Glomerular visceral epithelial cell (primary cell): ENCODE data around the gene EDRF1.
"Not testable (repeated sequence)": the region's sequence is repeated elsewhere in the genome, so short reads cannot be mapped to it uniquely, and the experiment has no call there.

Experiments
- DNase-seq: peaks from one replicate; pipeline ENCODE4 v3.0.0-alpha.2; 2016; ENCODE audit errors: extremely low spot score

Gene EDRF1

DNA sequence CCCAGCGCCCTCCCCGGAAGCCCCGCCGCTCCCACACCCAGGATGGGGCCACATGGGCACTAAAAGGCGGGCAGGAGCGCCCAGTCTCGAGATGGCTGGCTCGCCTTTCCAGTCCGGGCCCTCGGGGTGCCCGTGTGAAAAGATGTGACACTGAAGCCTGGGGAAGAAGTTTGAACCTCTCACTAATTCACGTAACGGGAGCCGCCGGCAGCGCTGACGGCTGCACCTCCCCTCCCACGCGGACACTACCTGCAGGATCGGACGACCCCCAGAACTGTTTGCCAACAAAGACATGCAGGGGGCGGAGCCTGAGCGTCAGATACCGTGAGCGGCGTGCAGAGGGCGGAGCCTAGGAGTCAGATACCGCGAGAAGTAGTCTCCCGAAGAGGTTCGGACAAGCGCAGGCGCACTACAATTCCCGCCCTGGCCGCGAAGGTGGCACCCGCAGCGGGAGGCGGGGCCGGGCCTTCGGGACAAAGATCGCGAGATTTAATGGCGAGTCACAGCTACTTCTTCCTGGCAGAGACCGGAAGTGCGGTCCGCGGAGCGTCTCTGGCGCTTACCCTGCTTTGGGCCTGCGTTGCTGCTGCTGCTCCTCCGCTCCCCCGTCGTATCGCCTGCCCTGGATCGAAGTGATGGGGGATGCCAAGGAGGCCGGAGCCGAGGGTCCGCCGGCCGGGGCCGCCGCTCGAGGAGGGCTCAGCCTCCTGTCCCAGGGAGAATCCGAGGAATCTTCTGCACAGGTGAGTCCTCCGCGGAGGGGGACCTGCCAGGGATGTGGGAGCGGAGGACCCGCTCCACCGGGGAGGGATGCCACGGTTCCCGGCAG, at the start of gene EDRF1:
Gene EDRF1, plus strand, starts transcription at position 537 of the 829 bp plus-strand sequence. Its CDS starts 99 bp downstream, at position 636.
- peak; percentile 99 for DNase-seq

GRCh38 chr10:125672884-125673283, 46.6 kb upstream of the EDRF1 start:
- no peak for DNase-seq

DNA sequence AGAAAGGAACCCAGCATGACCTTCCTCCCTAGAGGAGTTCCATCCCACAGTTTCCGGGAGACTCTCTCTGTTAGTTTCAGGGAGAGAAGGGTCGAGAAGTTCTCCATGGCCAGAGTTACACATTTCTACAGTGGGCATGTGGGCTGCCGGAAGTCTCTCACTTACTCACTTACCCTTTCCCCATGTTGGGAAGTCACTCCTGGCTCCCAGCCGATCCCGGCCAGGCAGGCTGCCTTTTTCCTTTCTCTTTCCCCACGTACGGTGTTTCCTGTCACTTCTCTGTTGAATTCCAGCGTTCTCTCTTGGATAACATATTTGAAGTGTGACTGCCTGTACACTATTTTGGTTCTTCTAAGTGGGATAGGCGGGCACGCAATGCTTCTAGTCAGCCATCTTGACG, 40.1 kb upstream of the EDRF1 start:
- no peak for DNase-seq

DNA sequence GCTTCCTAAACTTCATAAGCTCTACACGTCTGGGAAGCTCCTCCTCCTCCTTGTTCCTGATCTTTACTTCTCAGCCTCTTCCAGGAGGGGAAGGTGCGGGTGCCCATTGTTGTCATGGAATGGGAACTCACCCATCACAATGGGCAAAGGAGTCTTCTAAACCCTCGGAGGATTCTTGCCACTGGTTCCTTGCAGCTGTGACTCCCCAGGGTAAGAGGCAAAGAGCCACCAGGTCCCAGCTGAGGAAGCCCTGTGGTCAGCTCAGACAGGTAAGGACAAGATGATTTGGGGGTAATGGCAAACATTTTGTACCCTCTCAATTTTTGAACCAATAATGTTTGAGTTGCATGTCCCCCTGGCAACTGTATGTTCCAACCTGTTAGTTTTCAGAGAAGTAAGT, 36.4 kb upstream of the EDRF1 start, which contains the start of gene TEX36:
Gene TEX36, minus strand, starts transcription at position 101 of the 400 bp plus-strand sequence. CDS start 174 bp downstream, outside the sequence.
- DNase-seq = no peak

GRCh38 chr10:125683821-125684220, 35.7 kb upstream of the EDRF1 start:
- no peak for DNase-seq

- DNase-seq = no peak
Measured at GRCh38 chr10:125684581-125684980, 34.9 kb upstream of the EDRF1 start.

GRCh38 chr10:125687507-125688185, 31.9 kb upstream of the EDRF1 start:
- DNase-seq = no peak

- DNase-seq = no peak
Measured at GRCh38 chr10:125689955-125690569, 29.4 kb upstream of the EDRF1 start.

- peak; percentile 85 for DNase-seq
Measured at GRCh38 chr10:125691160-125691981, 28.1 kb upstream of the EDRF1 start.

GRCh38 chr10:125692196-125692595, 27.3 kb upstream of the EDRF1 start:
- DNase-seq = no peak

- DNase-seq = no peak
Measured at GRCh38 chr10:125692601-125693523, 26.6 kb upstream of the EDRF1 start.

DNA sequence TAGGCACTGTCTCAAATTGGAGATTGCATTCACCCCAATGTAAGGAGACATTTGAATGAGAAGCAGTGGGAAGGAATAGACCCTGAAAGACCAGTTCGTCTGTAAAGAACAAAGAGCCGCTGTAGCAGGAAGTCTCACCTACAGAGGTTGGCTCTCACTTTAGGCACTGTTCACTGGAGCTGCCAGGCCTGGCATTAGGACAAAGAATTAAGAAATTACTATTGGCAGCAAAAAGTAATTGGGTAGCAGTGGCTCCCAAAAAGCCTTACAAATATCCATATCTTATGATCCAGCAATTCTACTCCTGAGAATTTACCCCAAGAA, 26.0 kb upstream of the EDRF1 start:
- DNase-seq = no peak

DNA sequence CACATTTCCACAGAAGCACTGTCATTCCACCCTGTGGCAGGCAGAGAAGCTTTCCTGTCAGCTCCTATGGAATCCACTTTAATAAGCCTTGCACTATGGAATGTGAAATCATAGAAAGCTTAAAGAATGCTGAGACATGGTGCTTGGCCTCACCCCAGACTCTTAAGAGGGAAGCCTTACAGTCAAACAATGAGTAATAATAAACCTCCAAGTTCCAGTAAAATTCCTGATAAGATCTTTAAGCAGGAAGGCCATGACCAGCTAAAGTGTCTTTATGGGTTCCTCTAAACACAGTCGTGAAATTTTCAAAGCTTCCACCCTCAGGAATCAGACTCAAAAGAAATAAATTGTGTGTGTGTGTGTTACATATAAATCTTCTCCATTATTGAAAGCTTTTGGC, 24.6 kb upstream of the EDRF1 start:
- DNase-seq = no peak

DNA sequence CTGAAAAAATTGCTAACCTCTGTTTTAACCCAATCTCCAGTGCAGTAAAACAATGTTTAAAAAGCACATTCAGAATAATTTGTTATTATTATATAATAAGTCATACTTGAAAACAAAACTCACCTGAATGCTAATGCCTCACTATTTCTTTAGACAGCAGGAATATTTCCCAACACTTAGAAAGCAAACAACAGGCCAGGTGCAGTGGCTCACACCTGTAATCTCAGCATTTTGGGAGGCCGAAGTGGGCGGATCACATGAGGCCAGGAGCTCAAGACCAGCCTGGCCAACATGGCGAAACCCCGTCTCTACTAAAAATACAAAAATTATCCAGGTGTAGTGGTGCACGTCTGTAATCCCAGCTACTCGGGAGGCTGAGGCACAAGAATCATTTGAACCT, 22.6 kb upstream of the EDRF1 start:
- not testable (repeated sequence) for DNase-seq

GRCh38 chr10:125698481-125698998, 21.0 kb upstream of the EDRF1 start:
- no peak for DNase-seq

GRCh38 chr10:125699562-125700143, 19.9 kb upstream of the EDRF1 start:
- no peak for DNase-seq

DNA sequence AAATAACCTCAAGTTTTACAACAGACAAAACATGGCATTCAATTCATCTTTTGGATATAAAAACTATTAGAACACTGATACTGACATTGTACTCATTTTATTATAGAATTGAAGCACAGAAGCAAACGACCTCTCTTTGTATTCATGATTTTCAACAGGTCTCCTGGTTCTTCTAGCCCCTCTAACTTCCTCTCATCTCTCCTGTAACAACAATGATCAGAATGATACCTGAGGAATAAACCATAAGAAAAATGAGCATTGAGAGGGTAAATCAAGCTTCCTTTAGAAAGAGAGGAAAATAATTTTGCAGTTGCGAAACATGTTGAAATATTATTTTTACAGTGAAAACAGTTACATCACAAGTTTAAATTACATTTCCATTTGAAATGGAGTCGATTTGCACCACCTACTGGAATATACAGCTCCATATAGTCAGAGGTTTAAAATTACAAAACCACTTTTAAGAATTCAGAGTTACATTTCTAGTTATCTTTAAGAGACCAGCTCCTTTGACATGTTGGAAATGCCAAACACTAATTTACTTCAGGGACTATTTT, 19.1 kb upstream of the EDRF1 start:
- no peak for DNase-seq

GRCh38 chr10:125707541-125708468, 11.7 kb upstream of the EDRF1 start:
- peak; percentile 49 for DNase-seq
